GM23338 (cell line): Measurements from ENCODE around the gene MT1A. TPM values are rescaled to one million over a fixed set of nuclear protein-coding genes. Genes with fewer than 3 reads are reported as not detected.

Source experiments
- ATAC-seq: fragments of 200-7000 bp; cut with Tn5 transposase; 3 replicates; pipeline ENCODE4 v1.9.1; 2020
- DNase-seq: peaks from one replicate; pipeline ENCODE4 v3.0.0-alpha.2; 2015; ENCODE audit warnings: low spot score
- H2AFZ ChIP-seq: fragments of 200-600 bp; sonication (generic); 2 replicates; pipeline ENCODE4 v1.8.0; 2016; ENCODE audit warnings: antibody characterized with exemption, mild to moderate bottlenecking, moderate library complexity
- H3F3A ChIP-seq: fragments of 200-600 bp; sonication (generic); replicated peaks from 2 replicates; pipeline ENCODE4 v1.8.0; 2017; ENCODE audit warnings: antibody characterized with exemption, mixed run types, low read depth
- H3K27ac ChIP-seq: fragments of 200-600 bp; sonication (generic); 2 replicates; pipeline ENCODE4 v1.6.1; 2016; ENCODE audit warnings: low read depth
- H3K27me3 ChIP-seq: fragments of 200-600 bp; sonication (generic); 2 replicates; pipeline ENCODE4 v1.8.0; 2016; ENCODE audit warnings: mild to moderate bottlenecking, mixed run types, moderate library complexity; ENCODE audit not compliant: insufficient read depth
- H3K36me3 ChIP-seq: fragments of 200-600 bp; sonication (generic); 2 replicates; pipeline ENCODE4 v1.8.0; 2016; ENCODE audit warnings: mild to moderate bottlenecking; ENCODE audit not compliant: insufficient read depth
- H3K4me1 ChIP-seq: fragments of 200-600 bp; sonication (generic); 2 replicates; pipeline ENCODE4 v1.8.0; 2016; ENCODE audit warnings: mild to moderate bottlenecking, moderate library complexity; ENCODE audit not compliant: insufficient read depth
- H3K4me2 ChIP-seq: fragments of 200-600 bp; sonication (generic); 2 replicates; pipeline ENCODE4 v1.7.1; 2017; ENCODE audit warnings: mixed run types
- H3K4me3 ChIP-seq: fragments of 200-600 bp; sonication (generic); 2 replicates; pipeline ENCODE4 v1.6.1; 2016; ENCODE audit warnings: mixed run types
- H3K79me2 ChIP-seq: fragments of 200-600 bp; sonication (generic); replicated peaks from 2 replicates; pipeline ENCODE4 v1.8.0; 2017; ENCODE audit warnings: mild to moderate bottlenecking; ENCODE audit not compliant: insufficient read depth
- H3K9me2 ChIP-seq: fragments of 200-600 bp; sonication (generic); 2 replicates; pipeline ENCODE4 v1.8.0; 2017; ENCODE audit not compliant: insufficient read depth
- H4K20me1 ChIP-seq: fragments of 200-600 bp; sonication (generic); replicated peaks from 2 replicates; pipeline ENCODE4 v1.8.0; 2017; ENCODE audit warnings: mild to moderate bottlenecking; ENCODE audit not compliant: insufficient read depth
- H3K27ac Mint-ChIP-seq: 2 replicates; pipeline ENCODE4 v1.8.0; 2020; ENCODE audit warnings: inconsistent platforms, mild to moderate bottlenecking, moderate library complexity, mixed read lengths
- H3K27me3 Mint-ChIP-seq: 3 replicates; pipeline ENCODE4 v1.8.0; 2022; ENCODE audit warnings: low read depth, mild to moderate bottlenecking, moderate library complexity, mixed read lengths, inconsistent platforms; ENCODE audit not compliant: insufficient read depth, poor library complexity
- H3K36me3 Mint-ChIP-seq: 3 replicates; pipeline ENCODE4 v1.8.0; 2021; ENCODE audit warnings: low read depth, mild to moderate bottlenecking, inconsistent platforms, moderate library complexity, mixed read lengths
- H3K4me1 Mint-ChIP-seq: 3 replicates; pipeline ENCODE4 v1.8.0; 2020; ENCODE audit warnings: mild to moderate bottlenecking, inconsistent platforms, mixed read lengths
- H3K4me3 Mint-ChIP-seq: 3 replicates; pipeline ENCODE4 v1.8.0; 2021; ENCODE audit warnings: moderate library complexity, mild to moderate bottlenecking, inconsistent platforms, mixed read lengths
- H3K9me3 Mint-ChIP-seq: 3 replicates; pipeline ENCODE4 v1.8.0; 2020; ENCODE audit warnings: moderate library complexity, mild to moderate bottlenecking, inconsistent platforms, mixed read lengths
- CREB1 ChIP-seq: fragments of 250-450 bp; sonication (Bioruptor Pico); IDR thresholded peaks from 2 replicates; pipeline ENCODE4 v1.5.0; 2020; ENCODE audit warnings: low read depth, mild to moderate bottlenecking, moderate library complexity
- CTCF ChIP-seq, 2 experiments: fragments of 200-600 bp in 1 of 2; sonication (generic) in 1 of 2; conservative IDR thresholded peaks; 2 replicates each; pipeline versions ENCODE4 v1.5.1 to v1.6.1; 2016 to 2017; ENCODE audit warnings: antibody characterized with exemption in 2 of 2, low read depth in 2 of 2, mild to moderate bottlenecking in 2 of 2, moderate library complexity in 1 of 2
- ETS1 ChIP-seq: IDR thresholded peaks from 2 replicates; pipeline ENCODE4 v1.6.1; 2016; ENCODE audit warnings: antibody characterized with exemption
- EZH2 ChIP-seq: fragments of 200-600 bp; sonication (generic); IDR thresholded peaks from one replicate; pipeline ENCODE4 v1.8.0; 2017; ENCODE audit warnings: antibody characterized with exemption, mild to moderate bottlenecking, low read depth; ENCODE audit not compliant: unreplicated experiment
- EZH2phosphoT487 ChIP-seq: fragments of 200-600 bp; sonication (generic); IDR thresholded peaks from one replicate; pipeline ENCODE4 v1.8.1; 2018; ENCODE audit warnings: antibody characterized with exemption; ENCODE audit not compliant: unreplicated experiment
- JUNB ChIP-seq: IDR thresholded peaks from one replicate; pipeline ENCODE4 v1.6.1; 2016; ENCODE audit warnings: antibody characterized with exemption; ENCODE audit not compliant: unreplicated experiment
- NANOG ChIP-seq: IDR thresholded peaks from 2 replicates; pipeline ENCODE4 v1.6.1; 2016; ENCODE audit warnings: antibody characterized with exemption, borderline replicate concordance
- POLR2AphosphoS5 ChIP-seq: IDR thresholded peaks from 2 replicates; pipeline ENCODE4 v1.6.1; 2016; ENCODE audit warnings: antibody characterized with exemption, low read depth
- STAT1 ChIP-seq: IDR thresholded peaks from one replicate; pipeline ENCODE4 v1.6.1; 2016; ENCODE audit warnings: antibody characterized with exemption; ENCODE audit not compliant: unreplicated experiment
- ZNF114 ChIP-seq: fragments of 250-450 bp; sonication (Bioruptor Pico); IDR thresholded peaks from 2 replicates; pipeline ENCODE4 v1.5.0; 2020; ENCODE audit warnings: mild to moderate bottlenecking, moderate library complexity
- ZNF462 ChIP-seq: fragments of 250-450 bp; sonication (Bioruptor Pico); IDR thresholded peaks from 2 replicates; pipeline ENCODE4 v1.5.0; 2020; ENCODE audit warnings: mild to moderate bottlenecking, moderate library complexity
- polyA plus RNA-seq: library from polyadenylated mRNA; unstranded; fragments of >200 nt; fragmentation: Nextera tagmentation; extraction: Ambion mirVana; gene quantifications from 2 replicates; pipeline ENCODE4 v1.2.1, GENCODE V29; 2016
- total RNA-seq: library from RNA; depleted of rRNA; stranded (reverse); fragments of >200 nt; shearing (Covaris generic); gene quantifications from 2 replicates; pipeline ENCODE4 v1.2.3, GENCODE V29; 2014

The MT1A gene
- total and polyA plus RNA-seq, 2 experiments from 2014 or later = 2.5 TPM; not detected in 1

- TF ChIP-seq ZNF462 (CRISPR knock-in tag) (no peak), NANOG (no peak), ETS1 (no peak), EZH2phosphoT487 (no peak)
Measured at GRCh38 chr16:56658327-56658875, 19.9 kb downstream of the MT1A start (continued).

- peak overlapping the region; percentile 73 for H3K4me3 Mint-ChIP-seq
- H3K4me3 ChIP-seq = peak overlapping the region; percentile 69
- peaks cover 29% of the 10 kb centered on the region for H3K4me1 Mint-ChIP-seq
- peaks cover 4% of the 10 kb centered on the region; the same call in 1 of the 2 replicates for H3F3A ChIP-seq
- no peak overlapping the region for H3K27ac Mint-ChIP-seq
- H4K20me1 ChIP-seq = no peaks in the 10 kb centered on the region
- peak; percentile 65 for DNase-seq
- peaks cover 33% of the 10 kb centered on the region for H3K4me1 ChIP-seq
- no peaks in the 10 kb centered on the region for H3K9me3 Mint-ChIP-seq
- TF ChIP-seq JUNB = no peak
- TF ChIP-seq ETS1 = peak; percentile 43
- TF ChIP-seq CTCF (conservative IDR thresholded peaks at IDR 0.05; ENCODE audit: low read depth in 2 of 2) = no peak
- peak; percentile 28 for TF ChIP-seq EZH2
- no peak for TF ChIP-seq STAT1
- TF ChIP-seq POLR2AphosphoS5 = peak; percentile 40
- TF ChIP-seq ZNF114 (CRISPR knock-in tag) = no peak
- TF ChIP-seq CREB1 = no peak
- no peaks in the 10 kb centered on the region for H3K36me3 ChIP-seq
- no peaks in the 10 kb centered on the region for H3K9me2 ChIP-seq
- no peaks in the 10 kb centered on the region; the same call in 1 of the 2 replicates for H3K79me2 ChIP-seq
- peaks cover 97% of the 10 kb centered on the region for H3K27me3 Mint-ChIP-seq
- peaks cover 100% of the 10 kb centered on the region for H3K27me3 ChIP-seq
- peak overlapping the region; percentile 90 for H2AFZ ChIP-seq
- peak; percentile 15 for ATAC-seq
- H3K27ac ChIP-seq = no peak overlapping the region
- H3K36me3 Mint-ChIP-seq = peaks cover 40% of the 10 kb centered on the region
- H3K4me2 ChIP-seq = peak overlapping the region; percentile 92
Measured at GRCh38 chr16:56662357-56663354, 24.2 kb downstream of the MT1A start.
